ENCODE measurements around the gene UBE3B.

DNA sequence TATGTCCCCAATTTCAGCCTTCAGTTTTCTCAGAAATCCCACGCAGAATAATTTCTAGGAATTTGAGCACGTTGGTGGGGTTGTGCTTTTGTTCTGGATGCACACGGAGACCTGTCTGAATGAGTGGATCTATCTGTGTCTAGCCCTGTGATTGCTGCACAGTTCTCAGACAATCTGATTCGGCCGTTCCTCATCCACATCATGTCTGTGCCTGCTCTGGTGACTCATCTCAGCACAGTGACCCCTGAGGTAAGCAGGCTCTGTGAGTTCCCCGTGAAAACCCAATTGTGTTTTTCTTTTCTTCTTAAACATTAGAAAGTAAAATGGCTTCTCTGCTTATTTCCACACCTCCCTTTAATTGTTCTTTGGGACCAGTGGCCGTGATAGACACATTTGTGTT, 20.2 kb downstream of the UBE3B start:
- TF ChIP-seq, protein P1, sequence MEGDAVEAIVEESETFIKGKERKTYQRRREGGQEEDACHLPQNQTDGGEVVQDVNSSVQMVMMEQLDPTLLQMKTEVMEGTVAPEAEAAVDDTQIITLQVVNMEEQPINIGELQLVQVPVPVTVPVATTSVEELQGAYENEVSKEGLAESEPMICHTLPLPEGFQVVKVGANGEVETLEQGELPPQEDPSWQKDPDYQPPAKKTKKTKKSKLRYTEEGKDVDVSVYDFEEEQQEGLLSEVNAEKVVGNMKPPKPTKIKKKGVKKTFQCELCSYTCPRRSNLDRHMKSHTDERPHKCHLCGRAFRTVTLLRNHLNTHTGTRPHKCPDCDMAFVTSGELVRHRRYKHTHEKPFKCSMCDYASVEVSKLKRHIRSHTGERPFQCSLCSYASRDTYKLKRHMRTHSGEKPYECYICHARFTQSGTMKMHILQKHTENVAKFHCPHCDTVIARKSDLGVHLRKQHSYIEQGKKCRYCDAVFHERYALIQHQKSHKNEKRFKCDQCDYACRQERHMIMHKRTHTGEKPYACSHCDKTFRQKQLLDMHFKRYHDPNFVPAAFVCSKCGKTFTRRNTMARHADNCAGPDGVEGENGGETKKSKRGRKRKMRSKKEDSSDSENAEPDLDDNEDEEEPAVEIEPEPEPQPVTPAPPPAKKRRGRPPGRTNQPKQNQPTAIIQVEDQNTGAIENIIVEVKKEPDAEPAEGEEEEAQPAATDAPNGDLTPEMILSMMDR (conservative IDR thresholded peaks at IDR 0.05; ENCODE audit: low read length): no peak
- no peak for TF ChIP-seq EZH2phosphoT487 (IDR thresholded peaks at IDR 0.05; ENCODE audit: borderline replicate concordance)
